GM18526 (cell line): ENCODE results near the gene SAMD14.

Experiments used
- POLR2A ChIP-seq: IDR thresholded peaks from 3 replicates; pipeline ENCODE4 v1.6.1; 2011; ENCODE audit not compliant: insufficient read length; ENCODE audit errors: extremely low read depth

Gene SAMD14

GRCh38 chr17:50079334-50080095 lies 50.4 kb downstream of the SAMD14 start:
- no peak for TF ChIP-seq POLR2A

DNA sequence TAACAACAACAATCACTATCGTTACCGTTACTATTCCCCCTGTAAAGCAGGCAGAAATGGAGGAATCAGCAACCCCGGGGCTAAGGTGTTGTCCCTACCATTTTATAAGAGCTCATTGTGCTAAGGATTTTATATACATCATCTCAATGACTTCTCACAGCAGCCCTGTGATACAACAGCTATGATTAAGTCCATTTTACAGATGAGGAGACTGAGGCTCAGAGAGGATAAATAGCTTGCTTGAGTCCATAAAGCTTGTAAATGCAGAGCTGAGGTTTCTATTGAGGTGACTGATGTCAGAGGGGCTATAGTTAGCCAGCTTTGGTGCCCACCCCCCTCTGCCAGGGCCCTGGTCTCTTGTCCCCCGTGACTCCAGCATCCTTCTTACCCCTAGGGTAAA lies 51.5 kb downstream of the SAMD14 start:
- no peak for TF ChIP-seq POLR2A

DNA sequence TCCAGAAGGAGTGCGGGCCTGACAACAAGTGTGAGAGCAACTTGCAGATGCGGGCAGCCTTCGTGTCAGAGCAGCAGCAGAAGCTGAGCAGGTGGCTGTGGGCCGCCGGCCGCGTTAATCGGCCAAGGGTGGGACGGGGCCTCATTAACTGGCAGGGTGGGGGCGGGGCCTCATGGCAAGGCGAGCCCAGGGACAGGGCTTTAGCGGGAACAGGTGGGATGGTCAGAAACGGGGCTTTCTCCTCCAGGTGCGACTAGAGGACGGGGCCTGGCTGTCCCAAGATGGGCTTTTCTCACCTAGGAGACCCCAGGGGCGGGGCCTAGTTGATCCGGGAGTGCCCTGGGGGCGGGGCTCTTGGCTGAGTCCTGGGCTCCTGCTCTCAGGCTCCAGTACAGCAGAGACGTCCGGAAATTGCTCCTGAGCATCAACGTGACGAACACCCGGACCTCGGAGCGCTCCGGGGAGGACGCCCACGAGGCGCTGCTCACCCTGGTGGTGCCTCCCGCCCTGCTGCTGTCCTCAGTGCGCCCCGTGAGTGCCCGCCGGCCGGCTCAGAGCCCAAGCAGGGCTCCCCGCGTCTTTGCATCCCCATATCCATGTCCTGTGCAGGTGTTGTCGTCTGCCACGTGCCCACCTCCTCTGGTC lies 53.2 kb downstream of the SAMD14 start:
- no peak for TF ChIP-seq POLR2A

- no peak for TF ChIP-seq POLR2A
Observed at GRCh38 chr17:50076221-50076590, 53.8 kb downstream of the SAMD14 start.

DNA sequence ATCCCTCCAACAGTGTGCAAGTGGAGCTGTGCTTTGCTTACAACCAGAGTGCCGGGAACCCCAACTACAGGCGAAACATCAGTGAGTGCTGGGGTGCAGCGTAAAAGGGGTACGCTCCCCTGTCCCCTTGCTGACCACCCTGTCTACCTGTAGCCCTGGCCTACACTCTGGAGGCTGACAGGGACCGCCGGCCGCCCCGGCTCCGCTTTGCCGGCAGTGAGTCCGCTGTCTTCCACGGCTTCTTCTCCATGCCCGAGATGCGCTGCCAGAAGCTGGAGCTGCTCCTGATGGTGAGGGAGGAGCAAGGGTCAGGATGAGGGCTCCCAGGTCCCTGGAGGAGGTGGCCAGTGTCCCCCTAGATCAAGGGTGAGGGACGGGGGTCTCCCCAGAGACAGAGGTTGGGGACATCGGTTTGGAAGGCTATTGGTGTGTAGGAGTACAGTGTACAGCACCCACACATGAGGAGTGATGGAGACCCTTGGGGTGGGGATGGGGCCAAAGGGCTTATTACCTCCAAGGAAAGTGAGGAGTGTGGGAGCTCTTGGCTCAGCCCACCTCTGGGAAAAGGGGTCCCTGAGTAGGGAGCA lies 54.4 kb downstream of the SAMD14 start:
- TF ChIP-seq POLR2A = no peak

GRCh38 chr17:50074227-50074626 lies 55.7 kb downstream of the SAMD14 start:
- TF ChIP-seq POLR2A = no peak

DNA sequence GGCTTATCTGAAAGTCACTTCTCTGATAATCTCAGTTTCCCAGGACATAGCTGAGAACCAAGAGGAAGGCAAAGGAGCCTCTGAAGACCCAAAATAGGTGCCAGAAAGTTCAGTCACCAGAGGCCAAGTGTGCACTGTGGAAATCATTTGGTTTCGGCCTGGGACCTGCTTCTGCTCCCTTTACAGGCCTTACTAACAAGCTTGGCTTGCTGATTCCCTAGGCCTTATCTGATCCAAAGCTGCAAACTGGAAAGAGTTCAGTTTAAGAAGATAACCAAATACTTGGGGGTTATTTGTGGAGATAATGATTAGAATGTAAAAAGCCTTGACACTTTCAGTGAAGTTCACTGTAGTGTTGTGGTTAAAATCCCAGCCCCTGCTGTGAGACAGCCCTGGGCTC lies 57.0 kb downstream of the SAMD14 start:
- no peak for TF ChIP-seq POLR2A

DNA sequence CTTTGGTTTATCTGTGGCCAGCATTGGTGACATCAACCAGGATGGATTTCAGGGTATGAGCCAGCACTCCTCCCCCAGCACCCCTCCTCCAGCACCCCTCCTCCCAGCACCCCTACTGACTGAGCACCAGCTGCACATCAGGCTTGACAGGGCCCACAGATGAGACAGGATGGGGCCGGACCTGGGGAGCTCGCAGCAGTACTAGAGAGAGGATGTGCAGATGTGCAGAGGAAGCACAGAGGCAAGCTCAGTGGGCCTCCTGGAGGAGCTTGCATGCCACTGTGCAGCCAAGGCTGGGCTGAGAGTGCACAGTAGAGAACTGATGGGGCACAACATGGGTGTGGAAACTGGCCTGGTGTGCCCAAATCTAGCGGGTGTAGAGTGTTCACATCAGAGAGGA lies 57.8 kb downstream of the SAMD14 start:
- no peak for TF ChIP-seq POLR2A

DNA sequence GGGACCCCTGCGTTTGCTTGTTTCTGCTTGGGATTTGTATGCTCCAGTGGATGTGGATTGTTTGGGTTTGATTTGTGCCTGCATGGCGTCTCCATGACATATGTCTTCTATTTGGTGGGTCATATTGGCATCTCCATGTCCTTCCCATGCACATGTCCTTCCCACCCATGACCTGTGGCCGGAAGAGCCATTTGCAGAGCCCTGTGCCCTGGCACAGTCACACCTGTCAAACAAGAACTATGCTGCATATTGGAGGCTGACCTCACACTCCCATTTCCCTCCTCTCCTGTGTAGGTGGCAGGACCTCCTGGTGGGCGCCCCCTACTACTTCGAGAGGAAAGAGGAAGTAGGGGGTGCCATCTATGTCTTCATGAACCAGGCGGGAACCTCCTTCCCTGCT lies 58.3 kb downstream of the SAMD14 start:
- no peak for TF ChIP-seq POLR2A

- no peak for TF ChIP-seq POLR2A
Observed at GRCh38 chr17:50070908-50071680, 58.9 kb downstream of the SAMD14 start.

GRCh38 chr17:50067996-50068395 lies 62.0 kb downstream of the SAMD14 start:
- no peak for TF ChIP-seq POLR2A

DNA sequence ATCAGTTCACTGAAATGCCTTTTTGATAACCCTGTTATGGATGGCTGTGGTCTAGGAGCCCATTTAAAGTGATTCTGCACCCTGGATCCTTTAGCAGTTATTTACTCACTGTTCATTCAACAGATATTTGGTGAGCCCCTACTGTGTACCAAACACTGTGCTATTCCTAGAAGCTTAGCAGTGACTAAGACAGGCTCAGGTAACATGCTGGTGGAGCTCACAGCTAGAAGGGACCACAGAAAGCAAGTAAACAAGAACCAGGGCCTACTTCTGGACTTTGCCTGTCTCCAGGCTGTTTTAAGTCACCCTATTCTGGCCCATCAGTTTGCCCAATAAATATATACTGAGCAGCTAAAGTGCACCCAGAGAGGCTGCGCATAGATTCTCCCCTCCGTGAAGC lies 63.0 kb downstream of the SAMD14 start:
- TF ChIP-seq POLR2A = no peak

DNA sequence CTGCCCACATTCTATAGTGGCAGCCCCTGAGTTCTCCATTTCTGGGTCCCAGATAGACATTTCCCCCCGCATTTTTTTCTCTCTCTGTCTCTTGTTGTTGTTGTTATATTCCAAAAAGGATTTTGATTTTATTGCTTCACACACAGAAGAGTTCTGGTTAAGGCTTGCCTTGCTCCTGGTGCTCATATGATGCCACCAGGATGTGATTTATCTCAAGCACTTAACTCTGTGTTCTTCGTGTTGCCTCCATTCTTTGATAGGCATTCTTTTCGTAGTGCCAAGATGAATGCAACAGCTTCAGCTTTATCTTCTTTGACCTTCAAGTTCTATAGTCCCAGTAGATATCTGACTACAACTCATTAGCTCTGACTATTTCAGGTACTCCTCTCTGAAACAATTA lies 64.9 kb downstream of the SAMD14 start:
- no peak for TF ChIP-seq POLR2A

DNA sequence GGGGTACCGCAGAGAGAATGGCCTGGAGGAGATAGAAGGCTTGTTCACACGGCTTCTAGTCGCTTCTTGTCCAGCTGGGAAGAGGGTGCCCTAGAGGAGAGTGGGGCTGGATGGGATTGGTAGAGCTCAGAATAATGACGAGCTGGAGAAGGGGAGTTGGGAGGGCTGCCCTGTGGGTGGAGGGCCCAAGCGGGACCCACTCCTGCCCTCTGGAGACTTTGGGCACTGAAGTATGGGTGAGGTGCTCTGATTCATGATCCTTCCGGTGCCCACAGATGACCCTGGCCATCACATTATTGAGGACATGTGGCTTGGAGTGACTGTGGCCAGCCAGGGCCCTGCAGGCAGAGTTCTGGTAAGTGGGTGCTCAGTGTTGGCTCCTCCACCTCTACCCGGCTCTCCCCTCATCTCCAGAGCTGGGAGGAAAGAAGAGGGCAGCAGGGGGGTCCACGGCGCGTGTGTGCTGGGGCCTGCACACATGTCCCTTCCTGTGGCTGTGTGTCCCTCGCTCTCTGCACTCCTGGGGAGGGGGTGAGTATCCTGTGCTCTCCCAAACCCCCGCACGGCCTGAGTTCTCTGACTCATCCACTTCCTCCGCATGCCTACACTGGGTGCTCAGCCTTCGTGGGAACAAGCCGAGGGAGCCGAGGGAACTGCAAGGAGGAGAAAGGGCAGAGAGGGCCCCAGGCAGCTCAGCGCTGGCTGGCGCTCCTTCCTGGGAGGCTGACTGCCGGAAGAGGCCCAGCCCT lies 65.5 kb downstream of the SAMD14 start:
- TF ChIP-seq POLR2A = no peak
